H1 (cell line): Measurements from ENCODE around the gene BRD3OS. TPM values are rescaled to one million over a fixed set of nuclear protein-coding genes. Genes with fewer than 3 reads are reported as not detected.

Experiments used
- CTCF ChIA-PET: fragments of 300-600 bp; sonication (Branson Sonifier 250); formaldehyde crosslinking; loops from one replicate; lab custom pipeline; 2021; ENCODE audit not compliant: partially characterized antibody; lab: Charles Lee
- POLR2A ChIA-PET: fragments of 300-600 bp; sonication (Branson Sonifier 250); formaldehyde crosslinking; loops from one replicate; lab custom pipeline; 2021; ENCODE audit warnings: inconsistent platforms; ENCODE audit not compliant: partially characterized antibody; lab: Charles Lee
- DNase-seq, 2 experiments: peaks; one replicate each; pipeline versions ENCODE4 v3.0.0 to v3.0.0-alpha.2; 2010 to 2022; ENCODE audit warnings: low spot score in 2 of 2, low read depth in 1 of 2, mixed read lengths in 1 of 2
- FAIRE-seq: peaks from 2 replicates; lab custom pipeline; 2011; peaks lifted over from hg19 to GRCh38; lab: Jason Lieb, UNC
- H2AFZ ChIP-seq: 2 replicates; pipeline ENCODE4 v1.8.1; 2012; ENCODE audit warnings: low read length, inconsistent platforms
- H2AK5ac ChIP-seq: 2 replicates; pipeline ENCODE4 v1.6.1; 2013; ENCODE audit warnings: low read depth, low read length
- H2BK120ac ChIP-seq: replicated peaks from 2 replicates; pipeline ENCODE3; 2013; ENCODE audit warnings: low read depth, low read length, inconsistent platforms
- H2BK12ac ChIP-seq: 2 replicates; pipeline ENCODE4 v1.6.1; 2013; ENCODE audit warnings: low read depth, low read length
- H2BK15ac ChIP-seq: 2 replicates; pipeline ENCODE4 v1.6.1; 2013; ENCODE audit warnings: low read length
- H2BK20ac ChIP-seq: 2 replicates; pipeline ENCODE4 v1.6.1; 2013; ENCODE audit warnings: low read length
- H2BK5ac ChIP-seq: 2 replicates; pipeline ENCODE4 v1.6.1; 2013; ENCODE audit warnings: low read depth, low read length
- H3K14ac ChIP-seq: 2 replicates; pipeline ENCODE4 v1.6.1; 2013; ENCODE audit warnings: inconsistent platforms; ENCODE audit not compliant: insufficient read length
- H3K18ac ChIP-seq: 2 replicates; pipeline ENCODE4 v1.6.1; 2013; ENCODE audit warnings: low read length; ENCODE audit errors: extremely low read depth
- H3K23ac ChIP-seq: 2 replicates; pipeline ENCODE4 v1.6.1; 2013; ENCODE audit warnings: inconsistent platforms; ENCODE audit not compliant: insufficient read length
- H3K23me2 ChIP-seq: 2 replicates; pipeline ENCODE4 v1.6.1; 2013; ENCODE audit warnings: low read depth, low read length
- H3K27ac ChIP-seq: 2 replicates; pipeline ENCODE4 v1.6.1; 2011; ENCODE audit warnings: low read depth, low read length, inconsistent platforms
- H3K27me3 ChIP-seq, 4 experiments: replicated peaks in 1 of 4; 1 replicate in 1 of 4; 2 replicates in 3 of 4; pipeline versions ENCODE4 v1.6.1 to v1.8.1; 2011 to 2013; ENCODE audit warnings: low read length in 3 of 4, mild to moderate bottlenecking in 3 of 4, inconsistent platforms in 2 of 4, mixed read lengths in 2 of 4, moderate library complexity in 1 of 4; ENCODE audit not compliant: control insufficient read depth in 3 of 4, insufficient read depth in 3 of 4; ENCODE audit errors: extremely low read depth in 1 of 4
- H3K36me3 ChIP-seq, 4 experiments: 2 replicates each; pipeline versions ENCODE4 v1.6.1 to v1.8.1; 2011 to 2013; ENCODE audit warnings: mild to moderate bottlenecking in 4 of 4, low read length in 3 of 4, moderate library complexity in 2 of 4, control low read depth in 1 of 4, inconsistent platforms in 1 of 4; ENCODE audit not compliant: insufficient read depth in 4 of 4, control insufficient read depth in 2 of 4
- H3K4ac ChIP-seq: replicated peaks from 2 replicates; pipeline ENCODE3; 2013; ENCODE audit warnings: low read length, low read depth, mixed read lengths, inconsistent platforms; ENCODE audit not compliant: insufficient read length
- H3K4me1 ChIP-seq, 4 experiments: replicated peaks in 1 of 4; 1 replicate in 1 of 4; 2 replicates in 3 of 4; pipeline versions ENCODE4 v1.6.1 to v1.8.1; 2011 to 2013; ENCODE audit warnings: low read length in 3 of 4, inconsistent platforms in 2 of 4, mixed read lengths in 1 of 4; ENCODE audit not compliant: insufficient read depth in 4 of 4, control insufficient read depth in 3 of 4
- H3K4me2 ChIP-seq, 2 experiments: 2 replicates each; pipeline versions ENCODE4 v1.6.1 to v1.8.1; 2011 to 2013; ENCODE audit warnings: low read depth in 2 of 2, low read length in 2 of 2, control low read depth in 1 of 2, inconsistent platforms in 1 of 2, mild to moderate bottlenecking in 1 of 2; ENCODE audit not compliant: insufficient read depth in 1 of 2
- H3K4me3 ChIP-seq, 4 experiments: fragments of 200-600, 300-600 bp in 1 of 4; sonication (generic), shearing (Covaris generic), sonication (Bioruptor Twin) in 1 of 4; 2 replicates each; pipeline versions ENCODE4 v1.5.1 to v1.8.1; 2011 to 2016; ENCODE audit warnings: low read length in 4 of 4, low read depth in 3 of 4, control low read depth in 2 of 4, inconsistent platforms in 2 of 4, mild to moderate bottlenecking in 2 of 4, mixed read lengths in 1 of 4, moderate library complexity in 1 of 4; ENCODE audit not compliant: insufficient read depth in 2 of 4; ENCODE audit errors: extremely low read depth in 1 of 4
- H3K56ac ChIP-seq: replicated peaks from 2 replicates; pipeline ENCODE3; 2013; ENCODE audit warnings: low read depth, mild to moderate bottlenecking, mixed read lengths, low read length, inconsistent platforms; ENCODE audit not compliant: insufficient read length
- H3K79me1 ChIP-seq: 2 replicates; pipeline ENCODE4 v1.6.1; 2013; ENCODE audit warnings: low read depth, low read length, control low read depth
- H3K79me2 ChIP-seq, 2 experiments: 2 replicates each; pipeline versions ENCODE4 v1.6.1 to v1.8.1; 2012 to 2013; ENCODE audit warnings: low read length in 2 of 2, mild to moderate bottlenecking in 2 of 2, inconsistent platforms in 1 of 2; ENCODE audit not compliant: insufficient read depth in 2 of 2, control insufficient read depth in 1 of 2
- H3K9ac ChIP-seq, 4 experiments: replicated peaks in 1 of 4; 1 replicate in 1 of 4; 2 replicates in 3 of 4; pipeline versions ENCODE4 v1.6.1 to v1.8.1; 2011 to 2013; ENCODE audit warnings: low read depth in 3 of 4, low read length in 3 of 4, control low read depth in 2 of 4, mild to moderate bottlenecking in 2 of 4, moderate library complexity in 2 of 4, inconsistent platforms in 1 of 4; ENCODE audit errors: extremely low read depth in 1 of 4
- H3K9me3 ChIP-seq, 2 experiments: 2 replicates each; pipeline versions ENCODE4 v1.6.1 to v1.8.1; 2012 to 2013; ENCODE audit warnings: mild to moderate bottlenecking in 2 of 2, moderate library complexity in 2 of 2, control low read depth in 1 of 2, inconsistent platforms in 1 of 2, low read depth in 1 of 2, low read length in 1 of 2, mixed read lengths in 1 of 2; ENCODE audit not compliant: insufficient read depth in 2 of 2
- H4K20me1 ChIP-seq, 2 experiments: replicated peaks in 1 of 2; 2 replicates each; pipeline versions ENCODE3 to v1.8.1; 2011 to 2013; ENCODE audit warnings: inconsistent platforms in 2 of 2, low read length in 2 of 2, mild to moderate bottlenecking in 1 of 2; ENCODE audit not compliant: insufficient read depth in 2 of 2, control insufficient read depth in 1 of 2
- H4K5ac ChIP-seq: 2 replicates; pipeline ENCODE4 v1.6.1; 2013; ENCODE audit warnings: low read length, low read depth, mixed read lengths, inconsistent platforms; ENCODE audit not compliant: insufficient read length
- H4K8ac ChIP-seq: 2 replicates; pipeline ENCODE4 v1.8.0; 2013; ENCODE audit warnings: mild to moderate bottlenecking, moderate library complexity, low read length, inconsistent platforms; ENCODE audit not compliant: insufficient read depth; ENCODE audit errors: extremely low read depth
- H4K91ac ChIP-seq: replicated peaks from 2 replicates; pipeline ENCODE3; 2013; ENCODE audit warnings: low read length, mixed read lengths, inconsistent platforms; ENCODE audit not compliant: insufficient read length
- BRCA1 ChIP-seq: IDR thresholded peaks from 2 replicates; pipeline ENCODE4 v1.6.1; 2012; ENCODE audit warnings: low read depth, low read length, improper control_type of control experiment
- CHD1 ChIP-seq: IDR thresholded peaks from 2 replicates; pipeline ENCODE4 v1.6.1; 2012; ENCODE audit warnings: low read depth, low read length, improper control_type of control experiment
- EP300 ChIP-seq, 2 experiments: IDR thresholded peaks; 1 replicate in 1 of 2; 2 replicates in 1 of 2; pipeline ENCODE4 v1.6.1; 2011 to 2012; ENCODE audit warnings: low read depth in 2 of 2, low read length in 2 of 2, mild to moderate bottlenecking in 2 of 2, borderline replicate concordance in 1 of 2, inconsistent platforms in 1 of 2, moderate library complexity in 1 of 2
- GABPA ChIP-seq: IDR thresholded peaks from 2 replicates; pipeline ENCODE4 v1.6.1; 2011; ENCODE audit warnings: mild to moderate bottlenecking, low read length, moderate library complexity, borderline replicate concordance; ENCODE audit not compliant: insufficient read depth
- KDM1A ChIP-seq: fragments of 200-600, 300-600 bp; sonication (generic); IDR thresholded peaks from 2 replicates; pipeline ENCODE4 v1.7.1; 2016; ENCODE audit warnings: mild to moderate bottlenecking, low read length, borderline replicate concordance
- NRF1 ChIP-seq: IDR thresholded peaks from 2 replicates; pipeline ENCODE4 v1.6.1; 2011; ENCODE audit warnings: mild to moderate bottlenecking, low read depth, low read length, improper control_type of control experiment
- RAD21 ChIP-seq, 2 experiments: IDR thresholded peaks in 1 of 2; conservative IDR thresholded peaks in 1 of 2; 2 replicates each; pipeline ENCODE4 v1.6.1; 2011; ENCODE audit warnings: low read depth in 2 of 2, low read length in 2 of 2, improper control_type of control experiment in 1 of 2, inconsistent platforms in 1 of 2, mild to moderate bottlenecking in 1 of 2, moderate library complexity in 1 of 2
- SIRT6 ChIP-seq: IDR thresholded peaks from one replicate; pipeline ENCODE4 v1.7.1; 2012; ENCODE audit warnings: low read length, inconsistent platforms
- TAF7 ChIP-seq: optimal IDR thresholded peaks from 2 replicates; pipeline ENCODE3; 2011; ENCODE audit warnings: low read depth, mild to moderate bottlenecking, inconsistent platforms, low read length, moderate library complexity, borderline replicate concordance
- TBP ChIP-seq: IDR thresholded peaks from 2 replicates; pipeline ENCODE4 v1.6.1; 2011; ENCODE audit warnings: low read depth, low read length, improper control_type of control experiment
- WGBS, 2 experiments: shearing (Covaris generic) in 1 of 2; methylation state at CpG; one replicate each; pipeline versions ENCODE4 v1.1.6 to v1.1.7; 2013 to 2015; ENCODE audit warnings: low lambda C conversion rate in 2 of 2, mixed read lengths in 2 of 2, inconsistent platforms in 1 of 2, low coverage in 1 of 2, missing lambda C conversion rate in 1 of 2; ENCODE audit not compliant: insufficient replicate concordance in 2 of 2, insufficient coverage in 1 of 2, insufficient read length in 1 of 2; ENCODE audit errors: extremely low coverage in 1 of 2, missing lambda C conversion rate in 1 of 2; 5-methylcytosine and 5-hydroxymethylcytosine counted together
- polyA plus RNA-seq, 7 experiments: library from polyadenylated mRNA; depleted of rRNA in 3 of 7; stranded (reverse) in 5 of 7; unstranded in 2 of 7; fragments of >200 nt in 5 of 7; fragments of 200-250 nt in 2 of 7; gene quantifications; 1 replicate in 5 of 7; 2 replicates in 1 of 7; 4 replicates in 1 of 7; pipeline versions ENCODE4 v1.2.1 to v1.2.3, GENCODE V29; 2011 to 2013; ENCODE audit warnings: missing spikeins in 2 of 7, mixed read lengths in 2 of 7
- total RNA-seq: library from RNA; stranded (reverse); fragmentation: NEBNext Ultra II Directional; extraction: Animal tissue kit (Norgen Biotek cat#: 25700); gene quantifications from 2 replicates; pipeline ENCODE4 v1.2.1, GENCODE V29; 2021

BRD3OS gene
- total and polyA plus RNA-seq, 2 of the 8 experiments (the other 6 are each of a cell fraction or from before 2014, with no cell fraction given) = 12.7 to 20.2 TPM

DNA sequence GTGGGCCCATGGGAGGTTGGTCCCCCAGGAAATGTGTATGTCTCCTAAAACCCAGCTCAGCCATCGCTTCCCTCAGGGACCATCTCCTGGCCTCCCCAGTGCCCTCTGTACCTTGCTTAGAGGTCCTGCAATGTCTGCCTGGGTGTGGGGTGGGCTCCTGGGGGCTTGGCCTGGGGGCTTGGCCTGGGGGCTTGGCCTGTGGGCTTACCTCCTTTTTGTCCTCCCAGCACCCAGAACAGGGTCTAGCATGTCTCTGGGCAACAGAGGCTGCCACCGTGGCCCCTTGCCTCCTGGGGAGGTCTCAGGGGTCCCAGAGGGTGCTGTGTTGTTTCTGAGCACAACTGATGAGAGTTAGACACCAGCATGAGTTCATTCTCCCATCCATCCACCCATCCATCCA lies 22.5 kb upstream of the BRD3OS start:
- H4K5ac ChIP-seq = no peak overlapping the region
- no peak overlapping the region for H2AFZ ChIP-seq
- H3K27me3 ChIP-seq = no peaks in the 10 kb centered on the region
- H3K79me1 ChIP-seq = no peaks in the 10 kb centered on the region
- ChIA-PET CTCF (interaction anchor here (0.8 to 1.6 kb wide), 2 partner anchors 9 to 210 kb away, joined by 3 to 6 read pairs; no protein-coding TSS in a partner anchor), POLR2A (no interaction called here)
- no peak overlapping the region for H4K8ac ChIP-seq
- H3K23ac ChIP-seq = no peak overlapping the region
- no peak overlapping the region for H2BK20ac ChIP-seq
- H3K4me2 ChIP-seq = no peak overlapping the region
- H3K9me3 ChIP-seq = no peaks in the 10 kb centered on the region
- H4K91ac ChIP-seq = no peak overlapping the region
- H2BK15ac ChIP-seq = no peak overlapping the region
- no peaks in the 10 kb centered on the region for H3K36me3 ChIP-seq
- no peaks in the 10 kb centered on the region for H3K79me2 ChIP-seq
- no peak overlapping the region for H3K9ac ChIP-seq
- no peak overlapping the region for H3K4me3 ChIP-seq
- no peak overlapping the region for H3K56ac ChIP-seq
- peaks cover 13% of the 10 kb centered on the region; the same call in 1 of the 2 replicates for H3K23me2 ChIP-seq
- peaks cover 0 to 3% of the 10 kb centered on the region in 2 experiments for H4K20me1 ChIP-seq
- no peak overlapping the region for H2BK5ac ChIP-seq
- no peak overlapping the region for H3K4ac ChIP-seq
- FAIRE-seq (no peak), DNase-seq (no peak)
- H3K18ac ChIP-seq = no peak overlapping the region
- H3K27ac ChIP-seq = no peak overlapping the region
- TF ChIP-seq TAF7 (no peak), EP300 (IDR thresholded peaks at IDR 0.05; ENCODE audit: borderline replicate concordance in 1 of 2, low read depth in 2 of 2, low read length in 2 of 2) (no peak), GABPA (no peak), SIRT6 (no peak), RAD21 (IDR thresholded peaks at IDR 0.05 in 1 of 2, conservative IDR thresholded peaks at IDR 0.05 in 1 of 2; ENCODE audit: low read depth in 2 of 2, low read length in 2 of 2) (no peak), CHD1 (no peak), BRCA1 (no peak), KDM1A (no peak), TBP (no peak), NRF1 (no peak)
- 67% methylated on average over 2 of the region's 2 CpGs; no CpG with 5 or more reads in 1 of the 2 experiments for WGBS, 2 experiments
- H2AK5ac ChIP-seq = no peak overlapping the region
- H2BK120ac ChIP-seq = no peak overlapping the region
- H2BK12ac ChIP-seq = no peak overlapping the region
- H3K14ac ChIP-seq = no peak overlapping the region
- H3K4me1 ChIP-seq = no peaks in the 10 kb centered on the region
